ENCODE measurements around the gene CDH22.

The CDH22 gene

DNA sequence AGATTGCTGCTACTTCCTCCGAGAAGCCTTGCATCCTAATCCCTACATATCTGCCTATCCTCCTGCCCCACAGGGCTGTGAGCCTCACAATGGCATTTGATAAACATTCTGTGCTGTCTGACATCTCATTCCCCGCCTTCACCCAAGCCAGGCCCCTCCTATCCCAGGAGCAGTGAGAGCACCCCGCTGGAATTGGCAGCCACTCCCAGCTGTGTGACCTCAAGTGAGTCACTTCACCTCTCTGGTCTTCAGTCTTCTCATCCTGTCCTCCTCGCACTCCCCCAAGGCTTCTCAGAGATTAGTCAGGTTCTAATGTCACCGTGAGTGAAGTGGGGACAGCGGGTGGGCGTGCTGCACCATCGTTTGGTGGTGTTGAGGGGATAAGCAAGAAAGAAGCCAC lies 81.7 kb downstream of the CDH22 start:
- Histone ChIP-seq H3K36me3 (ENCODE audit: control insufficient read depth in 2 of 2, insufficient read depth in 2 of 2, low read length in 2 of 2) (no peaks in the 10 kb centered on the region), H3K9me3 (ENCODE audit: control insufficient read depth in 2 of 2, low read length in 2 of 2) (no peaks in the 10 kb centered on the region), H3K27me3 (ENCODE audit: control insufficient read depth in 1 of 2, insufficient read depth in 2 of 2, low read length in 2 of 2) (peaks cover 29 to 34% of the 10 kb centered on the region in 2 donors), H3K9ac (ENCODE audit: low read length in 2 of 2) (no peak overlapping the region), H3K4me1 (ENCODE audit: control insufficient read depth, insufficient read depth, low read length) (peaks cover 8% of the 10 kb centered on the region), H3K27ac (ENCODE audit: low read length) (no peak overlapping the region), H3K4me3 (ENCODE audit: low read length in 2 of 2) (no peak overlapping the region)

DNA sequence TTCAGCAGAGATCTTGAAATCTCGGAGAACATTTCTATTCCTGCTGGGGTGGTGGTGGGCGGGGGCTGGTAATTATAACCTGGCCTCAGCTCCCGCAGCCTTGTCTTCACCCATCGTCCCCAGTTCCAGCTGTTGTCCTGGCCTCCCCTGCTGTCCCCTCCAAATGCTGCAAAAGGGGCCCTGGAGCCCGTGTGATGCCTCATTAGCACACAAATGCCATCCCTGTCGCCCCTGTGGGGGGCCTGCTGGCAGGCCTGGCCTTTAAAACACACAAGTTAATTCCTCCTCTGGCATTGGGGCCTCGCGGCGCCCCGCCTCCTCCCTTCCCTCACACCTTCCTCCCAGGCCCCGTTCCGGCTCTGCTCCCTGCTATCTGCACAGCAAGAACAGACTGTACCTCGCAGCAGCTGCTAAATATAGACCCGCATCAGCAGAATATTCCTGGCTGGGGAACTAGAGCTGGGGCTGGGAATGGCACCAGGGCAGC lies 85.7 kb downstream of the CDH22 start:
- Histone ChIP-seq H3K36me3 (ENCODE audit: control insufficient read depth in 2 of 2, insufficient read depth in 2 of 2, low read length in 2 of 2) (no peaks in the 10 kb centered on the region), H3K27me3 (ENCODE audit: control insufficient read depth in 1 of 2, insufficient read depth in 2 of 2, low read length in 2 of 2) (peaks cover 13 to 18% of the 10 kb centered on the region in 2 donors), H3K4me1 (ENCODE audit: control insufficient read depth, insufficient read depth, low read length) (peaks cover 8% of the 10 kb centered on the region), H3K9ac (ENCODE audit: low read length in 2 of 2) (no peak overlapping the region), H3K27ac (ENCODE audit: low read length) (no peak overlapping the region), H3K4me3 (ENCODE audit: low read length in 2 of 2) (no peak overlapping the region), H3K9me3 (ENCODE audit: control insufficient read depth in 2 of 2, low read length in 2 of 2) (no peaks in the 10 kb centered on the region)

DNA sequence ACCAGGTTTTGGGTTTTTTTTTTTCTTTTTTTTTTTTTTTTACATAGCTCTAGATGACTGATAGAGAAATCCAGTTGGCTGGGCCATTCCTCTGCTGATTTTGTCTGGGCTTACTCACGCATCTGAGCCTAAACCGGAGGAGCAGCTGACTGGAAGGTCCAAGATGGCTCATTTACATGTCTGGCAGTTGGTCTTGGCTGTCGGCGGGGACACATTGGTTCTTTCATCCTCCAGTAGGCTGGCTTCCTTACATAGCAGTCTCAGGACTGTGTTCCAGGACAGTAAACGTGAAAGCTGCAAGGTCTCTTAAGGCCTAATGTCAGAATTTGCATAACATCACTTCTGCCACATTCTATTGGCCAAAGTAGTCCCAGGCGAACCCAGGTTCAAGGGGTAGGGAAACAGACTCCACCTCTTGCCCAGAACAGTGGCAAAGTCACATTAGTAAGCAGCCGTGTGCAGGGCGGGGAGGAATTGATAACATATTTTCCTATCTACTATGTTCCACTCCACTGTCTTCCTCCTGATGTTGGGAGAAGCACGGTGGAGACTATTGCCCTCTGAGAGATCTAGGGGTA lies 87.0 kb downstream of the CDH22 start:
- Histone ChIP-seq H3K9ac (ENCODE audit: low read length in 2 of 2) (no peak overlapping the region), H3K27me3 (ENCODE audit: control insufficient read depth in 1 of 2, insufficient read depth in 2 of 2, low read length in 2 of 2) (peaks cover 6 to 14% of the 10 kb centered on the region in 2 donors), H3K4me1 (ENCODE audit: control insufficient read depth, insufficient read depth, low read length) (peaks cover 8% of the 10 kb centered on the region), H3K4me3 (ENCODE audit: low read length in 2 of 2) (no peak overlapping the region), H3K36me3 (ENCODE audit: control insufficient read depth in 2 of 2, insufficient read depth in 2 of 2, low read length in 2 of 2) (no peaks in the 10 kb centered on the region), H3K27ac (ENCODE audit: low read length) (no peak overlapping the region), H3K9me3 (ENCODE audit: control insufficient read depth in 2 of 2, low read length in 2 of 2) (no peaks in the 10 kb centered on the region)

DNA sequence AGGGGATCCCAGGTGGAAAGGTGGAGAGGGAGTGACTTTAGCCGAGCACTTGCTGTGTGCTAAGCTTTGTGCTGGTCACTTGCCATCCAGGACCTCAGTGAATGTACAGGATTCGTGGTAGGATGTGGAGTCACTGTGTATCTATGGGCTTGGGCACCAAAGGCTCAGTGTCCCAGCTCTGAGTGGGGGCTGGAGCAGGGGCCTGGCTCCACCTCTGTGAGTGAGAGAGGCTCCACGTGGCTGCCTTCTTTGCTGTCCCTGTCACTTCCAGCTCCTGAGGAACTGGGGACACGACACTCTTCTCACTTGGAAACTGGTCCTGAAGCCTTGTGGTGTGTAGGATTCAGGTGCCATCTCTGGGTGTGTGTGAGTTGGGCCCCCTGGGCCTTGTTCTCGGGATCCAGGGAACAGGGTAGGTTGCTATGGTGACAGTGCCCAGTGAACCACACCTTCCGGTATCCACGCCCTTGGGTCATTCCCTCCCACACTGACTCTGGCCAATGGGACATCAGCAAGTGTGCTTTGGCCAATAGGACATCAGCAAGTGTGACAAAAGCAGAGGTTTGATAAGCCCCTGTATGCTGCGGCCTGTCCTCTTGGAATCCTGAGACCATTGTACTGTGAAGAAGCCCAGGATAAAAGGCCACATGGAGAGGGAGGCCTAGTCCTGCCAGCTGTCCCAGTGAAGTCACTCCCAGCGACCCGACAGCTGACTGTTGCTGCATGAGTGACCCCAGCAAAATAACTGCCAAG lies 87.7 kb downstream of the CDH22 start:
- peaks cover 6 to 13% of the 10 kb centered on the region in 2 donors for H3K27me3 ChIP-seq (ENCODE audit: control insufficient read depth in 1 of 2, insufficient read depth in 2 of 2, low read length in 2 of 2)
- H3K9me3 ChIP-seq (ENCODE audit: control insufficient read depth in 2 of 2, low read length in 2 of 2), result no peaks in the 10 kb centered on the region
- peaks cover 8% of the 10 kb centered on the region for H3K4me1 ChIP-seq (ENCODE audit: control insufficient read depth, insufficient read depth, low read length)
- no peak overlapping the region for H3K4me3 ChIP-seq (ENCODE audit: low read length in 2 of 2)
- no peak overlapping the region for H3K27ac ChIP-seq (ENCODE audit: low read length)
- H3K9ac ChIP-seq (ENCODE audit: low read length in 2 of 2), result no peak overlapping the region
- H3K36me3 ChIP-seq (ENCODE audit: control insufficient read depth in 2 of 2, insufficient read depth in 2 of 2, low read length in 2 of 2), result no peaks in the 10 kb centered on the region

DNA sequence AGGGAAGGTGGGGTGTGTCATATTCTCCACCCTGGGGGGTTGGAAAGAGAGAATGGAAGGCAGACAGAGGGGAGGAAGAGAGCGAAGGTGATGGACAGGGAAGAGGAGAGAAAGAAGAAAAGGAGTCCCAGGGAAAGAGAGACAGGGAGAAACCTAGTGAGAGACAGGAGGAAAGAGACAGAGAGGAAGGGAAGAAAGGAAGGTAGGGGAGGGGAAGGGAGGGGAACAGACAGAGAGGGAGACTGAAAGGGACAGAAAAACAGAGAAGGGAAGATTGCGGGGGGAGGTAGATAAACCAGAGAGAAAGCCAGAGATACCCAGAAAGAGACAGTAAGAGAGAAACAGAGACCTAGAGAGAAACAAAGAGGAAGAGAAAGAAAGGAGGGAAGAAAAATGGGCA lies 88.4 kb downstream of the CDH22 start:
- H3K4me3 ChIP-seq (ENCODE audit: low read length in 2 of 2), result no peak overlapping the region
- peaks cover 8% of the 10 kb centered on the region for H3K4me1 ChIP-seq (ENCODE audit: control insufficient read depth, insufficient read depth, low read length)
- H3K9me3 ChIP-seq (ENCODE audit: control insufficient read depth in 2 of 2, low read length in 2 of 2), result no peaks in the 10 kb centered on the region
- H3K27me3 ChIP-seq (ENCODE audit: control insufficient read depth in 1 of 2, insufficient read depth in 2 of 2, low read length in 2 of 2), result peaks cover 7 to 13% of the 10 kb centered on the region in 2 donors
- H3K36me3 ChIP-seq (ENCODE audit: control insufficient read depth in 2 of 2, insufficient read depth in 2 of 2, low read length in 2 of 2), result no peaks in the 10 kb centered on the region
- H3K27ac ChIP-seq (ENCODE audit: low read length), result no peak overlapping the region
- no peak overlapping the region for H3K9ac ChIP-seq (ENCODE audit: low read length in 2 of 2)

DNA sequence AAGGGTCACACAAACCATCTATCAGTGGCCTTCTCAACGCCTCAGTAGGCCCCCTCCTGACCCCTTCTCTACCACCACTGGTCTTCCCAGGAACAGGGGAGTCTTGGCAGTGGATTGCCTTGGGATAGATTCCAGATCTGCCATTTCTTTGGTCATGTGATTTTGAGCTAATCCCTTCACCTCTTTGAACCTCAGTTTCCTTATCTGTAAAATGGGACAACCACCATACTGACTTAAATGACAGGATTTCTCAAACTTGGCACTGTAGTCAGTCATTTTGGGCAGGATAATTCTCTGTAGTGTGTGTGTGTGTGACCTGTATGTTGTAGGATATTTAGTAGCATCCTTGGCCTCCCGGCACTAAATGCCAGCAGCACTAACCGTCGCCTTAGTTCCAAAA lies 89.1 kb downstream of the CDH22 start:
- Histone ChIP-seq H3K9ac (ENCODE audit: low read length in 2 of 2) (no peak overlapping the region), H3K36me3 (ENCODE audit: control insufficient read depth in 2 of 2, insufficient read depth in 2 of 2, low read length in 2 of 2) (no peaks in the 10 kb centered on the region), H3K4me1 (ENCODE audit: control insufficient read depth, insufficient read depth, low read length) (peaks cover 8% of the 10 kb centered on the region), H3K27ac (ENCODE audit: low read length) (no peak overlapping the region), H3K4me3 (ENCODE audit: low read length in 2 of 2) (no peak overlapping the region), H3K9me3 (ENCODE audit: control insufficient read depth in 2 of 2, low read length in 2 of 2) (no peaks in the 10 kb centered on the region), H3K27me3 (ENCODE audit: control insufficient read depth in 1 of 2, insufficient read depth in 2 of 2, low read length in 2 of 2) (peaks cover 10 to 11% of the 10 kb centered on the region in 2 donors)

DNA sequence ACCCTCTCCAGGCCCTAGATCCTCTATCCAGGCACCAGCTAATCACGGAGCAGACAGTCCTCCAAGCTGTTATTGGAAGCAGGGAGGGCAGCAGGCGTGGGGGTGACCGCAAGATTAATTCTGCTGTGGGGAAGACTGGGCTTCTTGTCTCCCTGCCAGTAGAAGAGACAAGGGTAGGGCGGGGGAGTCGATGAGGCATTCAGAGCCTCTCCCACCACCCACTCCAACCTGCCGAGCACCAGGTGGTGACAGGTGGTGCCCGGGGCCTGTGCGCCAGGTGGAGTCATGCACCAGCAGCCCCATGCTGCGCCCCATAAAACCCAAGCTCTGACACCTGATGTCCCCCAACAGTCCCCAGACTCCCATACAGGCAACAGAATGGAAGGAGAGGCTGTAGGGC lies 89.6 kb downstream of the CDH22 start:
- Histone ChIP-seq H3K27me3 (ENCODE audit: control insufficient read depth in 1 of 2, insufficient read depth in 2 of 2, low read length in 2 of 2) (peaks cover 14 to 16% of the 10 kb centered on the region in 2 donors), H3K9ac (ENCODE audit: low read length in 2 of 2) (no peak overlapping the region), H3K36me3 (ENCODE audit: control insufficient read depth in 2 of 2, insufficient read depth in 2 of 2, low read length in 2 of 2) (no peaks in the 10 kb centered on the region), H3K4me1 (ENCODE audit: control insufficient read depth, insufficient read depth, low read length) (peaks cover 8% of the 10 kb centered on the region), H3K27ac (ENCODE audit: low read length) (no peak overlapping the region), H3K4me3 (ENCODE audit: low read length in 2 of 2) (no peak overlapping the region), H3K9me3 (ENCODE audit: control insufficient read depth in 2 of 2, low read length in 2 of 2) (no peaks in the 10 kb centered on the region)

DNA sequence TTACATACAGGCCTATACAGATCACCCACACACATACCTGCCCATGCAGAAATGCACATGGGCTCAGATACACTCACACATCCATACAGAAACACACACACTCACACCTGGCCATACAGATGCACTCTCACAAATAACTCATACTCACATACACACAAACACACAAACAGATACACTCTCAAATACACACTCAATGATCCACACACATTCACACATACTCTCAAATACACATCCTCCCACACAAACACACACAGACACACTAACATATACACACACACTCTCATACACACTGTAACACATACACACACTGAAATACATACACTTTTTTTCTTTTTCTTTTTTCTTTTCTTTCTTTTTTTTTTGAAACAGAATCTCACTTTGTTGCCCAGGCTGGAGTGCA lies 90.7 kb downstream of the CDH22 start:
- no peak overlapping the region for H3K9ac ChIP-seq (ENCODE audit: low read length in 2 of 2)
- H3K36me3 ChIP-seq (ENCODE audit: control insufficient read depth in 2 of 2, insufficient read depth in 2 of 2, low read length in 2 of 2), result no peaks in the 10 kb centered on the region

DNA sequence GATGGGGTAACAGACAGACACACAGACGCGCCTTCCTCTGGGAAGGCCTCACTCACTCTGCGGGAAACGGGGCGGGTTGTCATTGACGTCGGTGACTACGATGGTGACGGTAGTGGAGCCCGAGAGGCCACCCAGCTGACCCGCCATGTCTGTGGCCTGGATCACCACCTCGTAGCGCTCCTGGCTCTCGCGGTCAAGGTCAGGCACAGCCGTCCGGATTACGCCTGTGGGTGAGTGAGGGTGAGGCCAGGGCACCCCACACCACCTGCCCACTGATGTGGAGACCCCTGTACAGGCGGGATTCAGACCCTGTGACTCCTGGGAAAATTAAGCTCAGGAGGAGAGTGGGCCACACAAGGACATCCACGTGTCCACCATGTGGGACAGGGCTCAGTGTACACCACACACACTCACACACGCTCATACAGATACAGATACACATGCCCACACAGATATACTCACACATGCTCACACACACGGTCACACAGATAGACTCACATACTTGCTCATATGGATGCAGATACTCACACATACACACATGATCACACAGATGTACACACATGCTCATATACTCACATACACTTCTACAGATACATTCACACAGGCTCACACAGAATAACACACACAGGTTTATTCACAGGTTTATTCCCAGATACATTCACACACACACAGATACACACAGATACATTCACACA lies 91.4 kb downstream of the CDH22 start:
- no peak overlapping the region for H3K4me3 ChIP-seq (ENCODE audit: low read length in 2 of 2)

More for the DNA sequence above, 90.7 kb downstream of the CDH22 start:
- no peaks in the 10 kb centered on the region for H3K9me3 ChIP-seq (ENCODE audit: control insufficient read depth in 2 of 2, low read length in 2 of 2)
- H3K4me1 ChIP-seq (ENCODE audit: control insufficient read depth, insufficient read depth, low read length), result peaks cover 2% of the 10 kb centered on the region
- no peak overlapping the region for H3K4me3 ChIP-seq (ENCODE audit: low read length in 2 of 2)
- H3K27me3 ChIP-seq (ENCODE audit: control insufficient read depth in 1 of 2, insufficient read depth in 2 of 2, low read length in 2 of 2), result peaks cover 18 to 24% of the 10 kb centered on the region in 2 donors
- H3K27ac ChIP-seq (ENCODE audit: low read length), result no peak overlapping the region

DNA sequence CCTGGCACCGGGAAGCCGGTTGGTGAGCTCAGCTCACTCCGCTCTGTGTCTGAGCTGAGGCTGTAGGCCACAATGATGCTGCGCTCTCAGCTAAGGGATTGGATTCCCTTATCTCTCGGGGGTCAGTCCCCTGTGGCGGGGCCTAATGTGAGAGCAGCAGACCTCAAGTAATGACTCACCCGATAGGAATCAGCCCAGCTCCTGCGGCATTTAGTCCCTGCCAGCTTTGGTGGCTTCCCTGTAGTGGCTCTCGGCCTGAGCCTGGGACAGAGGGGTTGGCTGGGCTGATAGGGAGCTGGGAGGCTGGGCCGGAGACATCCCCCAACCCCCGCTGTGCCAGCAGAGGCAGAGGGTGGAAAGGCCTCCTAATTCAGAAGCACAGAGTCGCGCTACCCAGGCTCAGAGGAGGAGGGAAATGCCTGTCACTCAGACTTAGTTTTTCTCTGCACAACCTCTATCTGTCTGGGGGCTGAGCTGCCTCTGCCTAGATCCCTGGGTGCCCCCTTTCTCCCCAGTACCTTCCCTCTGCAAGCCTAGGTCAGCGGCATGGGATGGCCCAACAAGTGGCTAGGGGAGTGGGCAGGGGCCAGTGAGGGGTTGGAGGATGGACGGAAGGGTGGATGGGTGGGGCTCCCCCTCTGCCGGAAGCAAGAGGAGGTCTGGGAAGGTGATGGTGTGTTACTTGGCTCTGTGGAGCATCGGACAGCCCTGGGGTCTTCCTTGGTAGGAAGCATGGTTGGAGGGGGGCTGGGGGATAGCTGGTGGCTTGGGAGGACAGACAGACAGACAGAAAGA lies 92.2 kb downstream of the CDH22 start:
- Histone ChIP-seq H3K9ac (ENCODE audit: low read length in 2 of 2) (no peak overlapping the region), H3K36me3 (ENCODE audit: control insufficient read depth in 2 of 2, insufficient read depth in 2 of 2, low read length in 2 of 2) (no peaks in the 10 kb centered on the region), H3K4me1 (ENCODE audit: control insufficient read depth, insufficient read depth, low read length) (no peaks in the 10 kb centered on the region), H3K9me3 (ENCODE audit: control insufficient read depth in 2 of 2, low read length in 2 of 2) (no peaks in the 10 kb centered on the region), H3K27me3 (ENCODE audit: control insufficient read depth in 1 of 2, insufficient read depth in 2 of 2, low read length in 2 of 2) (peaks cover 28 to 31% of the 10 kb centered on the region in 2 donors), H3K4me3 (ENCODE audit: low read length in 2 of 2) (no peak overlapping the region), H3K27ac (ENCODE audit: low read length) (no peak overlapping the region)

More for the DNA sequence above, 91.4 kb downstream of the CDH22 start:
- H3K9ac ChIP-seq (ENCODE audit: low read length in 2 of 2), result no peak overlapping the region
- no peaks in the 10 kb centered on the region for H3K36me3 ChIP-seq (ENCODE audit: control insufficient read depth in 2 of 2, insufficient read depth in 2 of 2, low read length in 2 of 2)
- H3K27me3 ChIP-seq (ENCODE audit: control insufficient read depth in 1 of 2, insufficient read depth in 2 of 2, low read length in 2 of 2), result peaks cover 23 to 29% of the 10 kb centered on the region in 2 donors
- no peaks in the 10 kb centered on the region for H3K9me3 ChIP-seq (ENCODE audit: control insufficient read depth in 2 of 2, low read length in 2 of 2)
- H3K4me1 ChIP-seq (ENCODE audit: control insufficient read depth, insufficient read depth, low read length), result no peaks in the 10 kb centered on the region
- H3K27ac ChIP-seq (ENCODE audit: low read length), result no peak overlapping the region
